ENCODE data around the gene HIC1.

The HIC1 gene

GRCh38 chr17:2107506-2107905 lies 52.6 kb downstream of the HIC1 start:
- no peak for DNase-seq

- no peak for DNase-seq
These were observed 53.3 kb downstream of the HIC1 start for GRCh38 chr17:2108170-2108569.

- no peak for DNase-seq
These were observed 55.5 kb downstream of the HIC1 start for GRCh38 chr17:2110436-2110835.

GRCh38 chr17:2111691-2112090 lies 56.8 kb downstream of the HIC1 start:
- no peak for DNase-seq

Data from activated CD4-positive, alpha-beta T cell treated with anti-CD3 and anti-CD28 coated beads, Interleukin-2, Interleukin-6, amounts not matched to agents 100 ng/mL and 50 ng/mL, durations not matched to agents 16 hours and 8 hours (primary cell).